HG03460 (cell line): ENCODE data around the gene TPP1.

Experiments used
- ATAC-seq: cut with Tn5 transposase; IDR thresholded peaks from one replicate; pipeline ENCODE4 v1.9.1; 2021; ENCODE audit not compliant: unreplicated experiment

TPP1 gene

DNA sequence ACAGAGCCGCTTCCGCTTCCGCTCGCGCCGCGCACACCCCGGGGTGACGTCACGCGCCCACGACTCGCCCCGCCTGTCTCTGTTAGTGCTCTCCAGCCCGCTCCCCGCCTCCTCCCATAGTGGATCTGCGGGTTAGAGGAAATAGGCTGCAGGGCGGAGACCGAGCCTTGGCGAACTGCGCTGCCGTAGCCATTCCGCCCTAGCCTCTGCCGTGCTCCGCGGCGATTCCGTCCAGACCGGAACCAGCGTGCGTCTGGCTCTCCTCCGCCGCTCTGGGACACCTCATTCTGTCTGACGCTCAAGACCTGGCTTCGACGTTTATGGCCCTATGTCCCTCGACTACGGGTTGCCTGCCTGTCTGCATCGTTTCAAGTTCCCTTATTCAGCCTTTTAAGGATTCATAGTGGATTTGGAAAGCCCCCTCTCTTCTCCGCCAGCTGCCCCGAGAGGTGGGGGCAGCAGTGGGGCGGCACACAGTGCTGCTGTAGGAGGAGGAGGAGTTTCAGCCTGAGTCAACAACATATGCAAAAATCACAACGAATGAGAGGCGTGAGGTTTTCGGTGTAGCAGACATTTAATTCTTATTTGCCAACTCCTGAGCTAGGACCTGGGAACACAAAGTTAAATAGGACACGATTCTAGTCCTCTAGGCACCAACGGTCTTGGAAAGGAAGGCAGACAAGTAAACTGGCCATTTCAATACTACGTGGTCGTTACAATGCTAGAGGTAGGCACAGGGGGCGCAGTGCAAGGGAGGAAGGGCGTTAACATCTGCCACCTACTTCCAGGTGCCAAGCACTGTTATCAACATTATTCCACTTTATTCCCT is 6.8 kb downstream of the TPP1 start, which contains the start of gene TAF10:
TAF10 (minus strand) TSS at position 4 of the 829 bp plus-strand sequence. CDS start 27 bp downstream, outside the sequence.
- ATAC-seq: peak; percentile 93

DNA sequence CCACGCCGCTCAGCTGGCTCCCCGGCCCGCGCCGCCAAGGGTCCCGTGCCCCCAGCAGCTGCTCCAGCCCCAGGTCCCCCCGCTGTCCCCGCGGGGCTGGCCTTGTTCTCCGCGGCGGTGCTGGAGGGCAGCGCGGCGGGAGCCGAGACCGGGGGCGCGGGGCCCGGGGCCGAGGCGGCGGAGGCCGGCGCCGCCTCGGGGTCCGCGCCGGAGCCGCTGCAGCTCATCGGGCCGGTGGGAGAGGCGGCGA is 7.3 kb downstream of the TPP1 start:
- ATAC-seq: no peak

DNA sequence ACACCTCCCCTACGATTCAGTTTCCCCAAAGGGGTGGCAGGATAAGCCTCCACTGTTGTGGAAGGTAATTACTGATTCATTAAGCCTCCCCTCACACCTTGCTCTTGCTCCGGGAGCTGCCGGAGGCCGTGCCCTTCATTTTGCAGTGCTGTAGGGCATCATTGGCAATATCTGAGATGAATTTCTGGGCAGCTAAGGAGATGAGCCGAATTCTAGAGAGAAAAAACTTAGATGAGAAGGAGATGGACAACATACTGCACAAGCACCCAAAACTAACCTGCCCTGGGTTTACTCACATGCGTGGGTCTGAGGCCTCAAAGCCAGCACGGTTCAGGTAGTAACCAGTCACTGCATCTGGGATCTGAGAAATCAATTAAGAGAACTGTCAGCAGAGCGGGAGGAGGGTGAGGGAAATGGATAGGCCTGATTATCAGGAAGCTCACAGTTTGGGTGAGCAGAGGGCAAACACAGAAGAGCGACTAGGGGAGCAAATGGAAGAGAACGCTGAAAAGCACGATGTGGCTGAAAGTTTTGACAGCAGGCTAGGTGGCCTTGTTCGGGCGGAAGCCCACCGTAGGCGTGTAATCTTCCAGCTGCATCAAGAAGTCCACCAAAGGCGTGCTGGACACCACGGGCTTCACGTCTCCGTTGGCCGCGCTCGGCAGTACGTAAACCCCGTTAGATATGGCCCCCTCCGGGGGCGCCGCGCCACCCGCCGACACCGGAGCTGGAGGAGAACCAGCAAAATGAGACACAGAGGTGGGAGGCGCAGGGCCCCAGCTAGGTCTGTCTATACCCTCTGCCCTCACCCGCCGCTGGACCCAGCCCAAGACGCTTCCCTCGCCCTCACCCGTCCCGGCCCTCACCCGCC is 7.9 kb downstream of the TPP1 start:
- ATAC-seq: peak; percentile 8

DNA sequence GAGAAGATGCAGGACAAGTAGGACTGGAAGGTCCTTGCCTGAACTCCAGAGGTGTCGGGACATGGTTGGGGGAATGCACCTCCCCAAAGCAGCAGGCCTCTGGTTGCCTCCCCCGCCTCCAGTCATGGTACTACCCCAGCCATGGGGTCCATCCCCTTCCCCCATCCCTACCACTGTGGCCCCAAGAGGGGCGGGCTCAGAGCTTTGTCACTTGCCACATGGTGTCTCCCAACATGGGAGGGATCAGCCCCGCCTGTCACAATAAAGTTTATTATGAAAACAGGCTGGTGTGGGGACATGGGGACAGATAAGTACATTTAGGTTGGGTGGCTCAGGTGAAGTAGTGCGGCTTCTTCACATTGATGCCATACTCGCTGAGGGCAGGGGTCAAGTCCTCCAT is 8.6 kb downstream of the TPP1 start:
- no peak for ATAC-seq

DNA sequence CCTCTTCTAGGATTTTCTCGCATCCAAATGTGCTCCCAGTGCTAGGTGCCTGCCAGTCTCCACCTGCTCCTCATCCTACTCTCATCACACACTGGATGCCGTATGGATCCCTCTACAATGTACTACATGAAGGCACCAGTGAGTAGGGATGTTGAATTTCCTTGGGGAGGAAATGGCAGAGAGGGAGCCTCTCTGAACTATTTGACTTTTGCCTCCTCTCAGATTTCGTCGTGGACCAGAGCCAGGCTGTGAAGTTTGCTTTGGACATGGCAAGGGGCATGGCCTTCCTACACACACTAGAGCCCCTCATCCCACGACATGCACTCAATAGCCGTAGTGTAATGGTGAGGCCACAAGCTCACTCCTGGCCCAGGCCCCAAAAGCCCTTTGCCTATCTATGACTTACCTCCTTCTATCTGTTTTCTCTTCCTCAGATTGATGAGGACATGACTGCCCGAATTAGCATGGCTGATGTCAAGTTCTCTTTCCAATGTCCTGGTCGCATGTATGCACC is 9.7 kb downstream of the TPP1 start:
- no peak for ATAC-seq

DNA sequence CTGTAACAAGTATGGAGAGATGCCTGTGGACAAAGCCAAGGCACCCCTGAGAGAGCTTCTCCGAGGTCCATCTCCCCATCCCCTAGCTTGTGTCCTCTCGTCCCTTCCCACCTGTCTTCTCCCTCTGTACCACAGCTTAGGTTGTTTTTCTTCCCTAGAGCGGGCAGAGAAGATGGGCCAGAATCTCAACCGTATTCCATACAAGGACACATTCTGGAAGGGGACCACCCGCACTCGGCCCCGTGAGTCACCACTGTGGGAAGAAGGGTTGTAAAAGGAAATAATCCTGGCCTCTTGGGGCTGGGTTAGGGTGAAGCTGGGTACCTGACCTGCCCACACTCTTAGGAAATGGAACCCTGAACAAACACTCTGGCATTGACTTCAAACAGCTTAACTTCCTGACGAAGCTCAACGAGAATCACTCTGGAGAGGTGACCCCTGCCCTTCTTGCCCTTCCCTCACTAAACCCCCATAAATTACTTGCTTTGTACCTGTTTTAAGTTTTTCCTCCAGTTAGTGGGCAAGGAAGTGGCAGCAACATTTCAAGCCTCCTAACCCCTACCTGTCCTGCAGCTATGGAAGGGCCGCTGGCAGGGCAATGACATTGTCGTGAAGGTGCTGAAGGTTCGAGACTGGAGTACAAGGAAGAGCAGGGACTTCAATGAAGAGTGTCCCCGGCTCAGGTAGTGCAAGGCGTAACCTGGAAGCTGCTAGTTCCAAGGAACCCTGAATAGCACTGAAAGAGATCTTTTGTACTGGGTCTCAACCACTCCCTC is 10.3 kb downstream of the TPP1 start:
- ATAC-seq: no peak

DNA sequence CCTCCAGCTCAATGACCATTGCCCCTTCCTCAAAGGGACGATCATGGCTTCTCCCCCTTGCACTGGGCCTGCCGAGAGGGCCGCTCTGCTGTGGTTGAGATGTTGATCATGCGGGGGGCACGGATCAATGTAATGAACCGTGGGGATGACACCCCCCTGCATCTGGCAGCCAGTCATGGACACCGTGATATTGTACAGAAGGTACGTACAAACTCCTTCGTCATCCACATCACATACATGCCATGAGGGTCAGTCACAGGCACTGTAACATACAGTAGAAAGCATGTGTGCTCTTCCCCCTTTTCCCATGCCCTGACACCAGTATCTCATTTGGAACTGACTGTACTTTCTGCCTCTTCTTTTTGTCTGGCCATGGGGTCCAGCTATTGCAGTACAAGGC is 11.2 kb downstream of the TPP1 start:
- no peak for ATAC-seq

DNA sequence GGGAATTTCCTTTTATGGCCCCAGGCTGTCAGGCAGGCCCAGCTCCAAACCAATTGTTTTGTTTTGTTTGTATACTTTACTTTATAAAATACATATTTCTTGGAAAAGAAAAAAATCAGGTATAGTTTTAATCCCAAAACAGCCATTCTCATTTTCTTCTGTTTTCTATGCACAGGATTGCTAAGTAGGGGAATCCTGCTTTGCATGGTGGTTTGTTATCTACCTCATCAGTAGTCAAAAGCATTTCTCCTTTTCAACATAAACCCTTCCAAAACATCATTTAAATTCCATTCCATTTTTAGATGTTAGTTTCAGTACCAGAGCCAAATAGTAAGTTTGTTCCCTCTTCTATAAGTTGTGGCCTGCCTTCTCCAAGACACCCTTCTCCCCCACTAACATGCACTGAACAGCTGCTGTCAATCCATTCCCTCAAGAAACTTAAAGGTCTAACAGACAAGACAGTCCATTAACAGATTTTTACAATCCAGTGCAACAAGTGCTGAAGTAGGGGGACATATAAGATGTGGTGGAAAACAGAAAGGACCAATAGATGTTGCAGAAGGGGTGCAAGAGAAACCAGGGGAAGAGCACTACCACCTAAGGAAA is 11.9 kb downstream of the TPP1 start:
- no peak for ATAC-seq

DNA sequence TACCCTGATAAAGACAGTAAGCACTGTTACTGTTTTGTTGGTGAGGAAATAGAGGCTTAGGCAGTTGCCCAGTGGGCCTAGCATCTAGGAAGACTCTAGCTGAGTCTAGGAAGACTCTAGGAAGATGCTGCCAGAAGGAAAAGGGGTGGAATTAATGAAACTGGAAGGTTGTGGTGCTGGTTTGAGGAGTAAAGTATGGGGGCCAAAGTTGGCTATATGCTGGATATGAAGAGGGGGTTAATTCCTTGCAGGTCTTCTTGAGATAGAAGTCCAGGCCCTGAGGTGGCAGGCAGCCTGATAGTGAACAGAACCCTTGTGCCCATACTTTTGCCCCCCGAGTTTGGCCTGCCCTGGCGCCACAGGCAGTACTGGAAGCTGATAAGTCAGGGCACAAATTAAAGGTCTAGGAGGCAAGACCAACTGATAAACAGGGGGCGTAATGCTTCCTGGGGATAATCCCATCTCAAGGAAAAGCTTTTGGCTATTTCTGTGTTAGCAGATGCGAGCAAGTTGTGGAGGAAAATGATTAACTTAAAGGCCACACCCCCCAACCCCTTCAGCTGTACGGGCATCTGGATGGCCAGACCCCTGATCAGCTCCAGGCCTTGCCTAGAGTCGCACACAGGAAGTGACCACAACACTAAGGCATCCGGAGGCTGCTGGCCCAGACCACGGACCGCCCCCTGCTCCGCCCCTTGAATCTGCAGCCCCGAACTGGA is 12.6 kb downstream of the TPP1 start:
- ATAC-seq: peak; percentile 51

DNA sequence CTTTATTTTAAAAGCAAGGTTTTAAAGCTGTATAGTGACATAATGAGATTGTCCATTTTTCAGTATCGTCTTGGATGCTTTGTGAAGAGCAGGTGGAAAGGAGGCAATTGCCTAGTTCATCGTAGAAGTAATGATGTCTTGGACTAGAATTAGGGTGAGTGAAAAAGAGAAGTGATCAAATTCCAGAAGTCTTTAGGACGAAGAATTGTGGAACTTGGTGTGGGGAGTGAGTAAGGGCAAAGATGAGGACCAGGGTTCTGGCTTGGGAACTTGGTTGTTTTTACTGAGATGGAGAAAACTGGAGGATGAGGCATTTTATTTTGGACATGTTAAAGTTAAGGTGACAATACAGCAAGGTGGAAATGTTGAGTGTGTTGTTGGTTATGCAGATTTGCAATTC is 14.4 kb downstream of the TPP1 start:
- ATAC-seq: no peak

DNA sequence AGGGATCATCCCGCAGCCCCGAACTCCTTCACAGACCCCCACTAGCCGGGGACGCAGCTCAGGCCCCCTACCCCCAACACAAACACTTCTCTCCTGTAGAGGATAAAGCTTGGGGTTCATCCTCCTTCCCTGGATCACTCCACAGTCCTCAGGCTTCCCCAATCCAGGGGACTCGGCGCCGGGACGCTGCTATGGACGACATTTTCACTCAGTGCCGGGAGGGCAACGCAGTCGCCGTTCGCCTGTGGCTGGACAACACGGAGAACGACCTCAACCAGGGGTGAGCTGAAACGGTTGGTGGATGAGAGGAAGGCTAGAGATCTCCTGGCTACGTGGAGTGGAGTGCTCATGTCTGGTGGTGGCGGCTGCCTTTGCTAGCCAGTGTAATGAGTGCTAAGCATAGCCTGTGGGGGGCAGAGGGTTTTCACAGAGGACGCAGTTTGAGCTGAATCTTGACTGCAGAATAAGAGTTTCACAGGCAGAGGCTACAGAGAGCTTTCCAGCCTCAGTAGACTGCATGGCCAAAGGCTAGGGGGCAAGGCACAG is 15.1 kb downstream of the TPP1 start:
- ATAC-seq: peak; percentile 44

DNA sequence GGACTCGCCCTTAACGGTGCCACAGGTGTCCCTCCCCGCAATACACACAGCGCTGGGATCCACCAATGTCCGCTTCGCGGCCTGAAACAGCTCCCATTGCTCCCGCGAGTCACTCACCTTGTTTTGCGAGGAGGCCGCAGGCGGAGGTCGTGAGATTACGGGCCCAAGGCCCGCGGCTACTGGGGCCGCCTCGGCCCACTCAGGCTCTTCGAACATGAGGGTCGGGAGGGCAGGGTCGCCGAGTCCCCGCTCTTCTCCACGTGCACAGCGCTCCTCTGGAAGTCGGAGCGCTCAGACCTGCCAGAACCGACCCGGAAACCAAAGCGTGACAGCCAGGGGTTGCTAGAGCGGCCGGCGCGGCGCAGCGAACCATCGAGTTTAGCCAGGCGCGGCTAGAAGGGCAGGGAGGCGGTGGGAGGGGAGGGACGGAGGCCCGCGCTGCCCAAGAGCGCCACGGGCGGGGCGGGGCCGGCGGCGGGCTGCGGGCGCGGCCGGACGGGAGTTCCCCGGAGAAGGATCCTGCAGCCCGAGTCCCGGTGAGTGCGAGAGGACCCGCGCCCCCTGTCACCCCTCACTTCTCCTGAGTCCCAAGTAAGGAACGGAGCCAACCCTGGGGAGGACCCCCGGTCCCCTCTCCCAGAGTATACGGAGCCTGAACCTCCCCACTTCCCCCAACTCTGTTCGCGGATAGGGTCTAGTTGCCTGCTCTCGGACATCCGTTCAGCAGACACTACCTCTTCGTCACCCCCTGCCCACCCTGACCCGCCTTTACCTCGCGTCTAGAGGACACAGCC is 15.7 kb downstream of the TPP1 start, which contains the start of the genes ILK and RRP8:
ILK (plus strand) TSS at position 488 of the 794 bp plus-strand sequence. CDS start 498 bp downstream, outside the sequence.
RRP8 (minus strand) TSS at position 330 of the 794 bp plus-strand sequence; CDS start at position 216, 114 bp downstream.
- ATAC-seq: peak; percentile 62

DNA sequence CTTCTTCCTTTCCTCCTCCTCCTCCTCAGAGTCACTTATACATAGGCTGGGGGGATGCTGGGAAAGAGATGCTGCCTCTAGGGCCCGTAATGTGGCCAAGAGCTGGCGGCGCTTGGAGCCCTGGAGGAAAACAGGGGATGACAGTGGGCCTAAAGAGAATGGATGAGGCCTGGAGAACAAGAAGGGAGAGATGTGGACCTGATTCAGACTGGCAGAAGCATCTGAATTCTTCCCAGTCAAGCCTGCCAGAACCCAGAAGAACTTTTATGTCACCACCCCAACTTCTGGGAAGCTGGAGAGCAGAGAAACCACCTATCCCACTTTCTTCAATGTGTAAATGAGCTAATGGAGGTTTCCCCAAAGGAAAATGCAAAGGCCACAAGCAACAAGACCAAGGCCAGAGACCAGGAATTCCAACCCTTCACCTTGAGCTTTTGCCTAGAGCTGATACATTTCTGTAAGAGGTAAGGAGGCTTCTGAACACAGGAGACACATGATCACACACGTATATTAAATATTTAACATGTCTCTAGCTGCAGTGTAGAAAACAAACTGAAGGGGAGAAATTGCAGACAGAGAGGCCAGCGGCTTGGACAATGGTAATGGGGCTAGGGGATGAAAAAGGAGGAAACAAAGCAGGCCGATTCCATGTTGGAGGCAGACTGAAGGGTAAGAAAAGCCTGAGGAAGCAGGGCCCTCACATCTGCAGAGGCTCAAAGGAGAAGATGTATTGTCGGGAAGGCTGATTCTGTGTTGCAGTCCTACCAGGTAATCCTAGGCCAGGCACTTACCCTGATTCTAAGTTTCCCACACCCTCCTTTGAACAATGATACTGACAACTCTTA is 16.9 kb downstream of the TPP1 start:
- ATAC-seq: no peak

DNA sequence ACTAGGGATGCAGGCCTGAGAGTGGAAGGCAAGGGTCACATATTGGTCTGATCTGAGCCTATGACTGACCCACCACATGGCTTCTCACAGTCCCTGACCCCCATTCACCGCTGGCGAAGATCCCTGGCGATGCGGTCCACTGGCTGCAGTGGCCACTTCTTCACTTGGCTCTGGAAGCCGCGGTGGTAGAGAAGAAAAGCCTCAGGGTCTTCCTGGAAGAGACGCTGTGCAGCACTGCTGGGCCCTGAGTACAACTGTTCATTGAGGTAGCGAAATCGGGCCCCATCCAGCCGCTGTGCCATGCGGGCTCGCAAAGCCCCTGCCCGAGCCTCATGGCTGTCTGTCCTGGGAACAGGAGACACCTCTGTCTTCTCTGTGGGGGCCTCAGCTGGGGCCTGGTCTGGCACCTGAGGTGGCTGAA is 18.2 kb downstream of the TPP1 start:
- ATAC-seq: no peak

DNA sequence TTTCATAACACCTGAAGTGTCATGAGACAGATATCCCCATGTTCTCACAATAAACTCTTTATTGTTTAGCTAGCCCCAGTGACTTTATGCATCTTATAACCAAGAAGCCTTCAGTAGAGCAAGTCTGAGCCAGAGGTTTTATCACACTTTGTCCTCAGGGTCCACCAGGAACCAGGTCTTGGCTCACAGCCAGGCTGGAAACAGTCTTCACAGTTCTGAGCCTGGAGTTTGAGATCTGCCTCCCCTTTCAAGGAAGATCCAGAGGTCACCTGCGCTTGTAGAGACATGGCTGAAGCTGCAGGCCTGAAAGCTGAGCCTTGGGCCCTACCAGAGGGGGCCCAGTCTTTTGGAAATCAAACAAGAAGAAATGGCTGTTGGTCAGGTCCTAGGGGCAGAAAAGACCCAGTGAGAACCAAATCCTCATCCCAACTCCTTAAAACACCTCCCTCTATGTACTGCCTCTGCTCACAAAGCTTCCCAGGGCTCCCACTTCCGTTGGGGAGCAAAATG is 19.3 kb downstream of the TPP1 start:
- ATAC-seq: no peak

DNA sequence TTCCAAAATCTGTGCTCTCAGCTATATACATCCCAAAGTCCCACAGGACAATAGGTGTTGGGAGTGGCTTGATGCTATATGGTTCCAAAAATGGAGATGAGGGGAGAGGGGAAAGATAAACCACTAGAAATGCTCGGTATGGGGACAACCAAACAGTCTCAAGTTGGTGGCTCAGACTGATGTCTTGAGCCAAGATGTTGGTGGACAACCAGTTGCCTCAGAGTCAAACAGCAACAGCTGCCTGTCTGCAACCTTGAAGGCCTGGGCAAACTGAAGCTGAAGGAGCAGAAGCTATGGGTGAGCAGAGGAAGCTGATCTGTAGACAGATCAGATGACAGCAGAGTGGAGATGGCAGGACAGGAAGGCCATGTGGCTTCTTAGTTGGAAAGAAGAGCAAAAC is 19.8 kb downstream of the TPP1 start:
- ATAC-seq: no peak

DNA sequence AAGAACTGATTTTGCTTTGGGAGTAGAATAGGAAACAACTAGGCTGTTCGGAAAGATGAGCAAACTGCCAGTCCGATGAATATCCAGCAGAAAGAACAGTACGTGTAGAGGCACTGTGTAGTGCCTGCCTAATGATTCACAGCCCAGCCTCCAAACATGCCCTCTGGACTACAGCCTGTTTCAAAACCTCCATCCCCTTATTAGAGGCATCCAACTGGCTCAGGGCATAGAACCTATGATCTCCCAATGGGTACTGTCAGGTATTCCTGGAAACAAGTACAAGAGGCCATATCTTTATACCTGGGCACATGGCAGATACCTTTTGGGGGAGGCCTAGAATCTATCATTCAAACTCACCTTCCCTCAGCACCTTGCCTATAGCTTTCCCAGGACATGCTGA is 20.7 kb downstream of the TPP1 start:
- no peak for ATAC-seq
